Endothelial cell of umbilical vein (primary cell): Measurements from ENCODE around the gene CAMSAP1. TPM values are rescaled to one million over a fixed set of nuclear protein-coding genes. Genes with fewer than 3 reads are reported as not detected.

Experiments
- BruUV-seq: library from RNA; stranded (reverse); fragments of 400-500 nt; replicated peaks from 2 replicates; lab custom pipeline; 2021; lab: Mats Ljungman, UMichigan
- CTCF ChIA-PET: fragments of 300-600, 350-600 bp; sonication (Branson Sonifier 250); formaldehyde crosslinking; loops from one replicate; lab custom pipeline; 2021; ENCODE audit warnings: antibody characterized with exemption, inconsistent platforms; lab: Charles Lee
- POLR2A ChIA-PET: fragments of 300-600, 350-600 bp; sonication (Branson Sonifier 250); formaldehyde crosslinking; loops from one replicate; lab custom pipeline; 2021; ENCODE audit warnings: antibody characterized with exemption, inconsistent platforms; lab: Charles Lee
- DNase-seq: peaks from one replicate; pipeline ENCODE4 v3.0.0-alpha.2; 2011; ENCODE audit warnings: low read depth, low spot score
- FAIRE-seq: peaks from 2 replicates; lab custom pipeline; 2011; peaks lifted over from hg19 to GRCh38; lab: Jason Lieb, UNC
- H2AFZ ChIP-seq: 2 replicates; pipeline ENCODE4 v1.6.0; 2012; ENCODE audit warnings: low read depth, low read length, control low read depth, inconsistent platforms
- H3K27ac ChIP-seq: 2 replicates; pipeline ENCODE4 v1.5.1; 2011; ENCODE audit warnings: low read depth, mild to moderate bottlenecking, control low read depth, low read length, moderate library complexity; ENCODE audit not compliant: insufficient read depth
- H3K27me3 ChIP-seq, 2 experiments: 2 replicates each; pipeline versions ENCODE4 v1.6.0 to v1.6.1; 2011; ENCODE audit warnings: low read length in 2 of 2, mixed read lengths in 1 of 2; ENCODE audit not compliant: control insufficient read depth in 2 of 2, insufficient read depth in 2 of 2
- H3K36me3 ChIP-seq, 2 experiments: 2 replicates in 1 of 2; 3 replicates in 1 of 2; pipeline ENCODE4 v1.5.1; 2011; ENCODE audit warnings: low read length in 2 of 2, mild to moderate bottlenecking in 1 of 2, moderate library complexity in 1 of 2; ENCODE audit not compliant: control insufficient read depth in 2 of 2, insufficient read depth in 2 of 2; ENCODE audit errors: extremely low read depth in 1 of 2
- H3K4me1 ChIP-seq: 3 replicates; pipeline ENCODE4 v1.5.1; 2011; ENCODE audit warnings: mild to moderate bottlenecking, low read length; ENCODE audit not compliant: control insufficient read depth, insufficient read depth; ENCODE audit errors: extremely low read depth
- H3K4me2 ChIP-seq: 2 replicates; pipeline ENCODE4 v1.6.1; 2011; ENCODE audit warnings: low read length, control low read depth, mixed read lengths; ENCODE audit not compliant: insufficient read depth
- H3K4me3 ChIP-seq, 3 experiments: fragments of 200-600 bp in 1 of 3; sonication (generic), shearing (Covaris generic) in 1 of 3; replicated peaks in 1 of 3; 2 replicates each; pipeline ENCODE4 v1.5.1; 2011 to 2016; ENCODE audit warnings: control low read depth in 3 of 3, low read length in 3 of 3, mild to moderate bottlenecking in 2 of 3, inconsistent platforms in 1 of 3, low read depth in 1 of 3, moderate library complexity in 1 of 3; ENCODE audit not compliant: insufficient read depth in 1 of 3
- H3K79me2 ChIP-seq: 2 replicates; pipeline ENCODE4 v1.6.0; 2012; ENCODE audit warnings: low read length, inconsistent platforms; ENCODE audit not compliant: control insufficient read depth, insufficient read depth
- H3K9ac ChIP-seq: replicated peaks from 2 replicates; pipeline ENCODE3; 2011; ENCODE audit warnings: low read length, control low read depth; ENCODE audit not compliant: insufficient read depth; ENCODE audit errors: extremely low read depth
- H3K9me1 ChIP-seq: replicated peaks from 3 replicates; pipeline ENCODE4 v1.6.0; 2011; ENCODE audit warnings: mild to moderate bottlenecking, low read length; ENCODE audit not compliant: control insufficient read depth, insufficient read depth; ENCODE audit errors: extremely low read depth
- H3K9me3 ChIP-seq: replicated peaks from 2 replicates; pipeline ENCODE4 v1.5.1; 2012; ENCODE audit warnings: low read length, inconsistent platforms; ENCODE audit not compliant: control insufficient read depth, insufficient read depth
- H4K20me1 ChIP-seq: replicated peaks from 2 replicates; pipeline ENCODE3; 2011; ENCODE audit warnings: mild to moderate bottlenecking, low read length; ENCODE audit not compliant: control insufficient read depth, insufficient read depth; ENCODE audit errors: extremely low read depth
- EZH2 ChIP-seq: IDR thresholded peaks from 2 replicates; pipeline ENCODE4 v1.6.1; 2012; ENCODE audit warnings: borderline replicate concordance, low read depth, mild to moderate bottlenecking, moderate library complexity, low read length, inconsistent platforms; ENCODE audit not compliant: severe bottlenecking
- FOS ChIP-seq: IDR thresholded peaks from 2 replicates; pipeline ENCODE4 v1.6.1; 2011; ENCODE audit warnings: mild to moderate bottlenecking, low read length, moderate library complexity, borderline replicate concordance; ENCODE audit not compliant: insufficient read depth
- GATA2 ChIP-seq: IDR thresholded peaks from 2 replicates; pipeline ENCODE4 v1.7.0; 2011; ENCODE audit warnings: low read depth, mild to moderate bottlenecking, moderate library complexity, mixed read lengths, low read length; ENCODE audit not compliant: insufficient read length, insufficient read depth
- JUN ChIP-seq: IDR thresholded peaks from 2 replicates; pipeline ENCODE4 v1.6.1; 2011; ENCODE audit warnings: borderline replicate concordance, low read depth; ENCODE audit not compliant: insufficient read length, insufficient read depth
- MYC ChIP-seq: IDR thresholded peaks from one replicate; pipeline ENCODE4 v1.6.1; 2011; ENCODE audit warnings: mild to moderate bottlenecking, low read depth, low read length
- POLR2A ChIP-seq: IDR thresholded peaks from 2 replicates; pipeline ENCODE4 v1.6.1; 2012; ENCODE audit warnings: low read depth, mild to moderate bottlenecking, control low read depth, low read length
- POLR2AphosphoS5 ChIP-seq: IDR thresholded peaks from 2 replicates; pipeline ENCODE4 v1.6.1; 2012; ENCODE audit warnings: low read depth, mild to moderate bottlenecking, control low read depth, low read length, moderate library complexity; ENCODE audit not compliant: insufficient read depth
- dilution Hi-C: fragments of 300-500 bp; cut with MboI; formaldehyde crosslinking; loops from one replicate; pipeline ENCODE4 v1.15.0; 2019; ENCODE audit warnings: low sequenced_read_pairs; ENCODE audit not compliant: extremely low pct_ligation_motif_present
- intact Hi-C: fragments of 100-400 bp; cut with micrococcal nuclease; formaldehyde crosslinking; loops from one replicate; pipeline ENCODE4 v1.10.0; 2022
- polyA plus RNA-seq, 4 experiments: library from polyadenylated mRNA; depleted of rRNA in 3 of 4; stranded (reverse) in 3 of 4; unstranded in 1 of 4; fragments of >200 nt; gene quantifications; 2 replicates each; pipeline versions ENCODE4 v1.2.1 to v1.2.3, GENCODE V29; 2011 to 2012; ENCODE audit warnings: missing spikeins in 1 of 4
- total RNA-seq: library from RNA; stranded (reverse); gene quantifications from 2 replicates; pipeline ENCODE4 v1.2.3, GENCODE V29; 2021
- TF ChIP-seq, protein P1 (sequence below), 2 donors: IDR thresholded peaks; 1 replicate in 1 of 2; 2 replicates in 1 of 2; pipeline ENCODE4 v1.5.1; 2011; ENCODE audit warnings: low read length in 2 of 2, mild to moderate bottlenecking in 2 of 2, moderate library complexity in 2 of 2, control low read depth in 1 of 2, inconsistent platforms in 1 of 2, low read depth in 1 of 2; ENCODE audit not compliant: insufficient read depth in 1 of 2; ENCODE audit errors: extremely low read depth in 1 of 2
- TF ChIP-seq, protein P2 (sequence below): IDR thresholded peaks from 2 replicates; pipeline ENCODE4 v1.6.1; 2011; ENCODE audit not compliant: insufficient read depth, insufficient read length

CAMSAP1 gene
- total and polyA plus RNA-seq, 2 donors (not counting 3 experiments of a cell fraction or from before 2014, with no cell fraction given): 8.1 to 25.5 TPM

DNA sequence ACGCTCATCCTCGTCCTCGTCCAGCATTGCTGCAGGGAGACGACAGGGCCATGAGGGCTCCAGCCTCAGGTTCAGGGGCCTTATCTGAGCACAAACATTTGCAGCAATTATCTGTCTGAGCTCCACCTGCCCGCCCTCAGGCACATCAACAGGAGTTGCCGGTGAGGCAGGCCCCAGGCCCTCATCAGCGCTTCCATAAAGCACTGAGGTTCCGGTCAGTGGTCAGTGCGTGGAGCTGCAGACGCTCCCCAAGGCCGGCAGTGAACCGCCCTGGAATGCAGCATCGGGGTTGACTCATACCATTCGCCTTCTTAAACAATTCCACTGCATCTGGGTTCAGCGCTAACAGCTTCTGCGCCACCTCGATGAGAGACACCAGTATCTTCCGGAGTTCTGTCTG lies 38.6 kb upstream of the CAMSAP1 start:
- Histone ChIP-seq H3K27ac (no peak overlapping the region), H3K4me3 (no peak overlapping the region), H3K27me3 (no peaks in the 10 kb centered on the region), H3K9me3 (no peaks in the 10 kb centered on the region), H3K4me2 (no peak overlapping the region), H3K9me1 (no peaks in the 10 kb centered on the region), H3K4me1 (peaks cover 2% of the 10 kb centered on the region), H4K20me1 (no peaks in the 10 kb centered on the region), H3K36me3 (peaks cover 2 to 20% of the 10 kb centered on the region in 2 experiments), H2AFZ (no peak overlapping the region), H3K79me2 (no peaks in the 10 kb centered on the region), H3K9ac (no peak overlapping the region)
- DNase-seq (no peak), FAIRE-seq (no peak)
- CTCF ChIA-PET: no interaction called here
- BruUV-seq: no TSS peak
- POLR2A ChIA-PET: no interaction called here
- TF ChIP-seq, protein P1, sequence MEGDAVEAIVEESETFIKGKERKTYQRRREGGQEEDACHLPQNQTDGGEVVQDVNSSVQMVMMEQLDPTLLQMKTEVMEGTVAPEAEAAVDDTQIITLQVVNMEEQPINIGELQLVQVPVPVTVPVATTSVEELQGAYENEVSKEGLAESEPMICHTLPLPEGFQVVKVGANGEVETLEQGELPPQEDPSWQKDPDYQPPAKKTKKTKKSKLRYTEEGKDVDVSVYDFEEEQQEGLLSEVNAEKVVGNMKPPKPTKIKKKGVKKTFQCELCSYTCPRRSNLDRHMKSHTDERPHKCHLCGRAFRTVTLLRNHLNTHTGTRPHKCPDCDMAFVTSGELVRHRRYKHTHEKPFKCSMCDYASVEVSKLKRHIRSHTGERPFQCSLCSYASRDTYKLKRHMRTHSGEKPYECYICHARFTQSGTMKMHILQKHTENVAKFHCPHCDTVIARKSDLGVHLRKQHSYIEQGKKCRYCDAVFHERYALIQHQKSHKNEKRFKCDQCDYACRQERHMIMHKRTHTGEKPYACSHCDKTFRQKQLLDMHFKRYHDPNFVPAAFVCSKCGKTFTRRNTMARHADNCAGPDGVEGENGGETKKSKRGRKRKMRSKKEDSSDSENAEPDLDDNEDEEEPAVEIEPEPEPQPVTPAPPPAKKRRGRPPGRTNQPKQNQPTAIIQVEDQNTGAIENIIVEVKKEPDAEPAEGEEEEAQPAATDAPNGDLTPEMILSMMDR (IDR thresholded peaks at IDR 0.05; ENCODE audit: extremely low read depth in 1 of 2, insufficient read depth in 1 of 2, low read depth in 1 of 2, low read length in 2 of 2): no peak
- TF ChIP-seq GATA2: no peak
- TF ChIP-seq, protein P2, sequence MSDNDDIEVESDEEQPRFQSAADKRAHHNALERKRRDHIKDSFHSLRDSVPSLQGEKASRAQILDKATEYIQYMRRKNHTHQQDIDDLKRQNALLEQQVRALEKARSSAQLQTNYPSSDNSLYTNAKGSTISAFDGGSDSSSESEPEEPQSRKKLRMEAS: no peak
- no peak for TF ChIP-seq POLR2A
- no peak for TF ChIP-seq EZH2
- TF ChIP-seq POLR2AphosphoS5: no peak
- TF ChIP-seq JUN: no peak
- no peak for TF ChIP-seq FOS
- no peak for TF ChIP-seq MYC
- dilution Hi-C loops: no loop called here
- intact Hi-C loops: no loop called here
